Hematopoietic multipotent progenitor cell treated with erythropoietin and hydrocortisone succinate and interleukin-3 and kit ligand, for 4 days (in vitro differentiated cells): ENCODE data around the gene TMEM132D.

Experiments
- DNase-seq: peaks from one replicate; pipeline ENCODE4 v3.0.0-alpha.2; 2015

The TMEM132D gene

DNA sequence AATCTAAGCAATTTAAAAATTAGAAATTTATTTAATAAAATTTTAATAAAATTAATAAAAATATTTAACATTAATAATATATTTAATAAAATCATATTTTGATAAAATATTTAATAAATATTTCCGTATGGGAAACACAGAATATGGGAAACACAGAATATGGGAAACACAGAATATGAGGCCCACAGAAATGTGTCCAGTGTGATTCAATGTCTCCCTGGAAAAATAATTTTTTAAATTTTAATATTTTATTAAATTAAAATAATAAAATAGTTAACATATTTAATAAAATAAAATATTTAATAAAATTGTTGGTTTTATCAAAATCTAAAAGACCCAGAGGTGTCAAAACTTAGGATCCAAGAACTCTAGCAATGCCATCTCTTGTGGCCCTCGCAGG lies 186.4 kb downstream of the TMEM132D start:
- DNase-seq = no peak

DNA sequence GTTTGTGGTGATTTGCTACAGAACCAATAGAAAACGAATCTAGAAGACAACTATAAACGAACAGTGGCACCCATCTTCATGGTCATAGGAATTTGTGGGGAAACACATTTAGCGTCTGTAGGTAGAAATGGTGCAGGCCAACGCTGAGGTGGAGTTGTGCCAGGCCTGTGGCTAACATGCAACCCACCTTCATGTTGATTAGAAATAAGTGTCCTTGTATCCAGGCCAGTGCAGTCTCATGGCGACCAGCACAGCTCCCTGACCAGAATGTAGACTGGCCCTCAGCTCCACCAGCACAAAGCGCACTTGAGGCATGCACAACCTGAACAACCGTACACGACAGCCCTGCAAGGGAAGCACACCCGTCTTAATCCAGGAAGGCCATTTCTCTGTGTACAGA lies 187.0 kb downstream of the TMEM132D start:
- DNase-seq = no peak

DNA sequence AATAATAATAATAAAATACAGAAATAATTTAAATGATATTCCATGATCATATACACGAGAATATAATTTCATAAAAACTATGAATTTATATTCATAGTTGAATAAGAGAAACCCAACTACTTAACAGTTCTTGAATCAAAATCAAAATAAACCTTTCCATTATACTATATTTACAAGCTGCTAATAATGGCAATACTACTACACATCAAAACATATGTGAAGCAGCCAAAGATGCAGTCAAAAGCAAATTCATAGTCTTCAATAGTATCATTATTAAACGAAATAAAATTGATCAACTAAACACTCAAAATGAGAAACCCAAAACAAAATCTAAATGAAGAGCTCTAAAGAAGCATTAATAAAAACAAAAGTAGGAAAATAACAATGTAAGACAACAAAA lies 197.1 kb downstream of the TMEM132D start:
- DNase-seq = no peak

DNA sequence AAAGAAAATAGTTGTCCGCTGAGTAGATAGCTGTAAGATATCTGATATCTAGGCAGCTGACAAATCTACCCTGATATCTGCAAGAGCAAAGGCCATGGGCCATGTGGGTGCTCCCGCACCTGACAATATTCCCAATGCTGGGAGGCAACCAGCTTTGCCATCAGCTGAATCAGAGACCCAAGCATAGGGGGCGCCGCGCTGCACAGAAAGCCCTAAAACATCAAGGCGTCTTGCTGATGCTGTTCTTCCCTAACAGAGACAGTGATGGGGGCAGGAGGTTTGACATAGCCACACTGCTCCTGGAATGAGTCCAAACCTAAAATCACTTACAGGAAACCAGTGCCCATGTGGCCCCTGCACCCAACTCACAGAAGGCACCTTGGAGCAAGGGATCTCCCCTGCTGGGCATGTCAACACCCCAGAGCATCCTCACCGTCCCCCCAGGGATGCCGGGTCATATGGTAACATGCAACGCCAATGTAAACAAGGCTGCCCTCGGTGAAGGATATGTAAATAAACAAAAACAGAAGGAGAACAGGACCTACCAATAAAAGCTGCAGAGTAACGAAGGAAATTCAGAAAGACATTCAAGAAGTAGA lies 199.5 kb downstream of the TMEM132D start:
- DNase-seq = no peak

DNA sequence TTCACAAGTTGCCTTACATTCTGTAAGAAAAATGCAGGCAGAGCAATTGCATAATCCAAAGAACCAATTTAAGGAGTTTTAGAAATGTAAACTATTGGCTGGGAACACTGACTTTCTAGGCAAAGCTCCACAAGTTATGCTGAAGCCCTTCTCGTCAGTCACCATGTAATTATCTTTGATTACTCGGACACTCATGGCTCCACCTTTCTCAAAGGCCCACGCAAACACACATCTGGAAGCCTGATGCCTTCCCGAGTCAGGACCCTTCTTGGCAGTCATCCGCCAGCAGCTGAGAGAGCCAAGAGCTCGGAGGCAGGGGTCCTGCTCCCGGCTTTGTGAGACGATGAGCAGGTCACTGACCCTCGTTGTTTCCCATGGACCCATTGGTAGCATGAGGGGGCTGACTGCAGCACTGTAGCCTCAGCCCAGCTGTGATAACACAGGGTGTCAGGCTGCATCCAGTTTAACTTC lies 202.2 kb downstream of the TMEM132D start:
- DNase-seq = no peak

DNA sequence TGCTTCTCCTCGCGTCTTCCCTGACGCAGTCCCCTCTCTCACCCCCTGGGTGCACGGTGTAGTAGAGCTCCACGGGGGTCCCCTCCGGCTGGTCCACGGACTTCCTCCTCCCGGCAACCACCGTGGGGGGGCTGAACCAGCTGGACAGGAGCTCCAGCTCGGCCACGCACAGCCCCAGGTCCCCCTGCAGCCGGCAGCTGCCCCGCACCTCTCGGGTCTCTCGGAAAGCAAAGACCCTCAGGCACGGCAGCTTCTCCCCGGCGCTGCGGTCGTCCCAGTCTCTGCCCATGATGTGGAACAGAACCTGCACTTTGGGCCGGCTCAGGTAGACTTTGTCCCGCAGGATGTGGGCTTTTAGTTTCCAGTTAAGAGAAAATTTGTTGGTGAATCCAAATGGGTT lies 203.8 kb downstream of the TMEM132D start:
- DNase-seq = no peak

DNA sequence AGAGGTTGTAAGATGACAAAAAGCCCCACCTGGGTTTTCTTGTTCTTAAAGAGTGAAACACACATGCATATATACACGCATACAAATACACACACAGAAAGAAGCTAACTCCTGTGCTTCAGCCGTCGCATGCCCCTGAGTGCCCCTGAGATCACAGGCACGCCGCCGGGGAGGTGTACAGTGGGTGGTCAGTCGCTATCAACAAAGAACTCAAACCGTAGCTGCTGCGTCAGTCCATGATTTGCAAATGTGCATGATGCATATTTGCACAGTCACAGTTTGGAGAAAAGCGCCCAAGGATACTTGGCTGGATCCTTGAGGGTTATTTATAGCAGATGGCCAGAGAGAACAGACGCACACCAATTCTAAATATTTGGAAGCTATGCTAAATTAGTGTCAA lies 206.9 kb downstream of the TMEM132D start:
- no peak for DNase-seq

DNA sequence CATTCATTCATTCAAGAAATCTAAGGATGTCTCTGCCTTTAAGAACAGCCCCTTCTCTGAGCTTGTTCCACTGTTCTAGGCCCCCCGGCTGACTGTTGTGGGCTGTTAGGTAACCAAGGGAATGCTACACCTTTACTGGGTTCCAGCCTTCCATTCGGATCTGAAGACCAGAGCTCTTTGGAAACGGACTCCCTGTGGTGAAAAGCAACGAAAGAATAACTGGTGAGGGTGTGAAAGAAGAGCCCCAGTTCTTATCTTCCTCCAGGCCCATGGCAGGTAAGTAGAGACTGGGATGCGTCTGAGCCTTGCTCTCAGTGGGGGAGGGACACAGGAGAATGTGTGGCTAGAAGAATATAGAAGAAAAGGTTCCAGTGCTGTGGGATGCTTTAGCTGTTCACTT lies 207.4 kb downstream of the TMEM132D start:
- no peak for DNase-seq

DNA sequence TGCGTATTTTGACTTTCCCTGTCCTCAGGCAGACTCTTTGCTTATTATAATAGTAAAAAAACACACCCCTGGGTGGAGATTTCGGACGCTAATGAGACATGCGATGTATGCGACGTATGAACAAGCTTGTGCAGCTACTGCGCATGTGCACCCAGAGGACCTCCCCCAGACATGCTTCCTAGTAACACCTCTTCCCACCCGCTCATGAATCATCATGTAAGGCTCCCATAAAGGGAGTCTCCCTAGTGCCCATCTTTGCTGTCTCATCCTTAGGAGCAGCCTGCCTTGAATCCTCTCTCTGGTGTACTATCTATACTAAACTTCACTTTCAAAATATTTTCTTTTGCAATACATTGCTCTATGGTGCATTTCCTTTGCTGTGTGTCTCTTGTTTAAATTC lies 210.1 kb downstream of the TMEM132D start:
- no peak for DNase-seq

DNA sequence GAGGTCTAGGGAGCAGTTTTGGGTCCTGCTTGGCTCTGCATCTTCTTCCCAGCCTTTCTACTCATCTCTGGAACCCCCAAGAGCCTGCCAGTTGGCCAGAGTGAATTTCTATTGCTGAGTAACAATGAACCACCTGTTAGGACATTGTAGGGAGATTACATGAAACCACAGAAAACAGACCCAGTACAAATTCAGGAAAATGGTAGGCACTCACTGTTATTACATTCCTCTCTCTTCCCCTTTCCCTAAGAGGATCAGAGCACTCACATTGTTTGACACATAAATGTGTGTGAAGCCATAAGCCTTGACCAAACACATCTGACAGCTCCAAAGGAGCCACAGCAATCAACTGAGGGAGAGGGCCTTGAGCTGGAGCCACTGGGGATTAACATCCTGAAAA lies 216.1 kb downstream of the TMEM132D start:
- no peak for DNase-seq

DNA sequence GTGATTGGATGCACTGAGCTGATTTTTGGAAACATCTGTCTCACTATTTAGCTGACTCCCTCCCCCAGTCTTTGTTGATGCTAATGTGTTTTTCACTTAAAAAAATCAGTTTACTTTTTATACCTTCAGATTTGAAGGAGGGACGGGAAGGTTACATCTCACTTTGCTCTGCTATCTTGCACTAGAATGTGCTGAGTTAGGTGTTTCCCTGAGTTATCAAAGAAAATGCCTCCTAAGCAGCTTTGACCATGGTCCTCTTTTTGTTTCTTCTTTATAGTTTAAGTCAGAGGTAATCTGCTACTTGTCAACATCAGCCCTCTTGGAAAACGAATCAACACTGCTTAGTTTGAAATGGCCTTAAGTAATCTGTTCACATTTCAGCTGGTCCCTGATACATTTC lies 222.0 kb downstream of the TMEM132D start:
- DNase-seq = no peak

DNA sequence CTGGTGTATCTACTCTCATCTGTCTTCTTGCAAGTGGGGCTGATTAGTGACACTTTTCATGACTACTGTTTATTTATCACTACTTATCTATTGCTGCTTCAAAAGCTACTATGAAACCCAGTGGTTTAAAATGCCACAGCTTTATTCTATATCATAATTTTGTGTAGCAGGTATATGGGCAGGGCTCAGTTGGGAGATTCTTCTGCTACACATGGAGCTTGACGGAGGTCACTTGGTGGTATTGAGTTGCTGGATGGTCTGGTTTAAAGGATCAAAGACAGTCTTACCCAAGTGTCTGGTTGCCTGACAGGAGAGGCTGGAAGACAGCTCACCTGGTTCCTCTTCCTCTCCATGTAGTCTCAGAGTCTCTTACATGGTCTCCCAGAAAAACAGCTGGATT lies 222.7 kb downstream of the TMEM132D start:
- DNase-seq = no peak

DNA sequence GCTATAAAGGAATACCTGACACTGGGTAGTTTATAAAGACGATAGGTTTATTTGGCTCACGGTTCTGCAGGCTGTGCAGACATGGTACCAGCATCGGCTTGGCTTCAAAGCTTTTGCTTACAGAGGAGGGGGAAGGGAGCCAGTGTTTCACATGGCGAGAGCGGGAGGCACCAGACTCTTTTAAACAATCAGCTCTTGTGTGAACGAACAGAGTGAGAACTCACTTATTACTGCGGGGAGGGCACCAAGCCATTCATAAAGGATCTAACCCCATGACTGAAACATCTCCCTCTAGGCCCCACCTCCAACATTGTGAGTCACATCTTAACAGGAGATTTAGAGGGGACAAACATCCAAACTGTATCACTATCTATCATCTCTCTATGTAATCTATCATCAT lies 227.4 kb downstream of the TMEM132D start:
- DNase-seq = no peak

DNA sequence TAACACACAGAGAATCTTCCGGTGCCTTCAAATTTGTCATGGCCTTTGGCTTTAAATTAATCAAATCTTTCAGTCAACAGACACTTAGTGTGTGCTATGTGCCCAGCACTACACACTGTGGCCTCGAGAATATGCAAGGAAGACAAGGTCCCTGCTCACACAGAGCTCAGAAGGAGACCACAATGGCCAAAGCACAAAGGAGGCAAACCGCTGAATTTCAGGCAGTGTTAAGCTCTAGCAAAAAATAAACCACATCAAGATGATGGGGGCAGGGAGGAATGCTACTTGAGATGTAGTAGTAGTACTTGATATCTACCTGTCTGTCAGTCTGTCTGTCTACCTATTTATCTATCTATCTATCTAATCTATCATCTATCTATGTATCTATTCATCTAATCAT lies 227.9 kb downstream of the TMEM132D start:
- no peak for DNase-seq

DNA sequence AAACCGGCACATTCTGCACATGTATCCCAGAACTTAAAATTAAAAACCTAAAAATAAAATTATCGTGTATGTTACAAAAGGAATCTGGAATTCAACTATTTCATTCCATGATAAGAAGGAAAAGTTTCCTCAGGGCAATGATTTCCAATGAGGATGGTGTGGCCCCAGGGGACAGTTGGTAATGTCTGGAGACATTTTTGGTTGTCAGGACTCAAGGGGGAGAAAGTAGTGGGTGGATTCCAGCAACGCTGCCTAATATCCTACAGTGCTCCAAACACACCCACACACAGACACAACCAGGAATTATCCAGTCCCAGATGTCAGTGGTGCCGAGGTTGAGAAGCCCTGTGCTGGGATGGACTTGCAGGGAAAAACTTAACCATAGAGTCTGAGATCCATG lies 228.3 kb downstream of the TMEM132D start:
- no peak for DNase-seq

DNA sequence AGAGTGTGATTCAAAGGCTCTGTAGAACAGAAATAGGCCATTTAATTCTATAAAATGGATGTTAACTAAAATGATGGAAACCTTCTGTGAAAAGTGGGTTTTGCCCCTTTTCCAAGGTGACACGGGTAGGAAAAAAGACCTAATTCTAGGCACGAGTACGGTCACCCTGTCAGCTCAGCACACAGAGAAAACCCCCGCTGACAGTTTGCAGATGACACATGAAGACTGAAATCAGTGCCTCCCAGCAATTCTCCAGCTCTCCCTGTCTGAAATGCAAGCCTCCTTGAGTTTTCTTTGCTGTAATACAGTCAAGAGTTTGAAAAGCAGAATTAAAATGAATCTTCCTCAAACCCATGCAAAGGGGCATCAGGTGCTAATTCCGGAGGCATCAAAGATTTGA lies 230.0 kb downstream of the TMEM132D start:
- DNase-seq = no peak

DNA sequence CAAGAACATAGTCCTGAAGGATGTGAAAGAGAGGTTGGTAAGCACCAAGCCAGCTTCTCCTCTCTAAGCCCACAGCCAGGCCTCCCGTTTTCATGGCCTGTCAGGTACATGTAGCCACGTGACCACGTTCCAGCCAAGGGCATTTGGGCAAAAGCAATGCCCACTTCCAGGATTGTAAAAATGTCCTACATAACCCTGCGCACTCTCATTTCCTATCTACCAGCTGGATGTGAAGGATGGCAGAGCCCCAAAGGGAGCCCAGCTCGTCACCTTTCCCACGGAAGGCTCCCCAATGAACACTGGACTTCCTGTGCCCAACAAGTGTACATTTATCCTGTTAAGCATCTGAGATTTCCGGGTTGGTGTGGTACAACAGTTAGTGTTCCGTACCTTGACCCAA lies 231.7 kb downstream of the TMEM132D start:
- no peak for DNase-seq

DNA sequence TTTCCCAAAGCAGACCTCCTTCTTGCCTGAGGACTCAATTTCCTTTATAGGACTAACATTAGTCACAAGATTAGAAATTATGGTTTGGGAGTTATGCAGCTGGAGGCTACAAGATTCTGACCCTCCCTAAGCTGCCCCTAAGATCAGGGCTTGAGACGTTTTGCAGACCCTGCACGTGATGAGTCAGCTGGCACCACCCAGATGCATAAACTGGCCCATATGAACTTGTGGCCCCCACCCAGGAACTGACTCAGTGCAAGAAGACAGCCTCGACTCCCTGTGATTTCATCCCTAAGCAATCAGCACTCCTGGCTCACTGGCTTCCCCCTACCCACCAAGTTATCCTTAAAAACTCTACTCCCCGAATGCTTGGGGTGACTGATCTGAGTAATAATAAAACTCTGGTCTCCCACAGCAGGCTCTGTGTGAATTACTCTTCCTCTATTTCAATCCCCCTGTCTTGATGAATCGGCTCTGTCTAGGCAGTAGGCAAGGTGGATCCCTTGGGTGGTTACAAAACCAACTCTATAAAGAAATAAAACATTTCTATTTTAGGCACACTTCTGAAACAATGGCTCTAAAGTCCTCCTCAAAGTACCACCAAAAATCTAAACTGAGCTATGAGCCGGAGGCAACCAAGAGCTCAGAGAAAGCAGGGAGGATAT lies 233.4 kb downstream of the TMEM132D start:
- DNase-seq = no peak

DNA sequence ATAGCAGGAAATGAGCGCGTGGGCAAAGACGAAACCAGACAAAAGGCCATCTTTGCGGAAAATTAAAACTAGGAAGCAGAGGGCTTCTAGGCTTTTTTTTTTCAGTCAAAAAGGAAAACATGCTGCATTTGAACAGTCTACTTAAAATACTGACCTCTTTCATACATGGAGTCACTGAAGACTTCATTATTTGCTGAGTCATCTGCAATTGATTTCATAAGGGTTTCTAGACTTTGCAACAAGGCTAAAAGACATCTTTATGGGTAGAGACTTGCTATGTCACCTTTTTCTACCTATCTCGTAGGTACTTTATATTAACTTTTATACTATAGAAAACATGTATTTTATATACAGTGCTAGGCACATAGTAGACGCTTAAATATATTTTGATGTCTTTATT lies 238.4 kb downstream of the TMEM132D start:
- DNase-seq = no peak

DNA sequence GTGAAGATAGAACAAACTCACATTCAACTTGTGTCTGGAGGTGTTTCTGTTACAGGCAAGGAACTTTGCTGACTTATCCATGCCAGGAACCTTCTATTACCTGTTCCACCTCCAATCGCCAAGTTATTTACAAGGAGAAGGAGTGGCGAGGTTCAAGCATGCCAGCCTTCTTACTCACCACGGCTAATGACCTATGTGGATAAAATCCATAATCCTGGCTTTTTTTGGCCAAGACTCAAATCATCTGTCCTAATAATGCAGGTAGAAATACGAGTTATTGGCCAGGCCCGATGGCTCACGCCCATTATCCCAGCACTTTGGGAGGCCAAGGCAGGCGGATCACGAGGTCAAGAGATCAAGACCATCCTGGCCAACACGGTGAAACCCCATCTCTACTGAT lies 241.6 kb downstream of the TMEM132D start:
- no peak for DNase-seq

DNA sequence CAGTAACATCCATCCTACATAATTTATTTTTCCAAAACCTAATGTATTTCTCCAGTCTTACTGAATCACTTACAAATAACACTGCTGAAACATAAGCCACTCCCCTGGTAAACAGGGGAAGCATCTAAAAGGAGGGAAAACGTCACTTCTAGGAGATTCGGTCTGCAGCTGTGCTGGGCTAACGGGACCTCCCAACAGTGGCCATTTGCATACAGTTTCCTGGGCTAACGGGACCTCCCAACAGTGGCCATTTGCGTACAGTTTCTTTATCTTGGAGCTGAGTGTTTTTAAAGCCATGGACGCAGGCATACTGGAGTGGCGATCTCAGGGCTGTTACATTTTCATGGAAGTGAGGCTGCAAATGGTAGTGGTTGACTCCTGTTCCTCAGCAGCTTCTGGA lies 242.9 kb downstream of the TMEM132D start:
- no peak for DNase-seq

DNA sequence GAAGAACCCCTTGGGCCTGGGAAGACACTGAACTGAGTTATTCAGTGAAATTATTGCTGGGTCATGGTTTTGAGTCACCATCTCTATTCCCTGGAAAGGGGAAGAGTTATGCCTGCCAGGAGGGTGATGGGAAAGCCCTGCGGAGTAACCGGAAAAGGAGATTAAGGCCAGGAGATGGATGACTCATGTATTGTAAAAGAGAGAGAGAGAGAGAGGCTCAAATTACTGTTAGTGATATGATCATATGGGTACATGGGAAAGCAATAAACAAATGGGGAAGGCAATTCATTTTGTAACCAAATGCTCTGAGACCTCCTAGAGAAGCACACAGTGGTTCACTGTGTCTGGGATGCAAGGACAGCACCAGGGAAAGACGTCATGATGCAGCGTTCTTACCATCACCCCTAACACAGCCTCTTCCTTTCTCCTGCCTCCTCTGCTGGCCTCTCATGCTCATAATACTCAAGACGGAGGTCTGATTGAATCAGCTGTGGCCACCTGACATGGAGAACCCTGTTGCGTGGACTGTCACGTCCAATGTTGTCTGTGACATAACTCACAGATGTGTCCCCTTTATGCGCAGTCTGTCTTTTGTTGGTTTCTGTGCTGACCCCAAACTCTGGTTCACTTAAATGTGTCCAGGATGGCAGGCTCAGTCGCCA lies 243.7 kb downstream of the TMEM132D start:
- DNase-seq = no peak

DNA sequence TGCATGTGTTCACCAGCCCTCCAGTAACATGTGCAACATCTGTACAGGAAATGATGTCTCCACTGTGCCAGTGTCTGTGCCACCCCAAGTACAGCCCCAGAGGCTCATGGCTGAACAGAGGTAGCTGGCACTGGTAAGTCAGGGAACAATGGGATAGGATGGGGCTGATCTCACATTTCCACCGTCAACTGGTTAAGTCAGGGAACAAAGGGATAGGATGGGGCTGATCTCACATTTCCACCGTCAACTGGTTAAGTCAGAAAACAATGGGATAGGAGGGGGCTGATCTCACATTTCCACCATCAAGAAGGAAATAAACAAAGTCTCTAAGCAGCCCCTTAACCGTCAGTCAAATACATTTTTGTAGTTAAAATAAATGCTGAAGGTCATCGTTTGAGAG lies 246.6 kb downstream of the TMEM132D start:
- no peak for DNase-seq

DNA sequence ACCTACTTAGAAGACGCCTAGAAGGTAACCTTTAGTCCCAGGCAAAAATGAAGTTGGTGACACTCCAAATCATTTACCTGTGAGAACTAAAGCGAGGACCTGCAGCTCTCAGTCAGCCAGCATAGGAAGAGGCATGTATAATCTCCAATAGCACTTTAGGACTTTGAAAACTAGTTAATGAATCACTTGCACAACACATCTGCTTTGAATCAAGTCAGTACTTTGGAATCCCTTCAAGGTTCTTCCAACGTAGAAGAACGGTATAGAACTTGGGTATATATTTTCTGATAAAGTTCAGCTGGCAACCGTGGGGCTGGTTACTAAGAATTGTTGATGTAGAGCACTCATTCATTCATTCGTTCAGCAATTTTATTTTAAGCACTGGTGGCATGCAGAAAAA lies 251.9 kb downstream of the TMEM132D start:
- no peak for DNase-seq

DNA sequence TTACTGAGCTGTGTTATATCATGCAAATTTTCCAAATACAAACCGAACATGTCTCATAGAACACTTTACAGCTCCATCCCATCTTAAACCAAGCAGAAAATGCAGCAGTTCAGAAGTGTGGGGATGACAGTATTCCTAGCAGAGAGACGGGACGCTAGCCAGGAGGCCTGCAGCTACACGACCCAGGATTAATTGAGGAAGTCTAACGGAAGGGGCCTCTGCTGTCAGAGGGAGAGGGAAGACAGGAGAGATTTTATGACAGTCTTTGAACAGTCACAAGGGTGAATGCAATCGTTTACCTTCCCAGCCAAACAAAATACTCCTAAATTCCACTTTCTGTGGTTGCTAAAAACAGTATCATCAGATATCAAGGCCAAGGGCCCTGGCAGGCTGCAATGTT lies 261.9 kb downstream of the TMEM132D start:
- no peak for DNase-seq
